HL-60 (cell line): ENCODE measurements around the gene UBE2L6.
"Not testable (repeated sequence)": the region's sequence is repeated elsewhere in the genome, so short reads cannot be mapped to it uniquely, and the experiment has no call there.

Experiments used
- DNase-seq, 2 experiments: peaks; one replicate each; pipeline ENCODE4 v3.0.0-alpha.2; 2010 to 2020; ENCODE audit warnings: low read depth in 1 of 2, low spot score in 1 of 2
- H3K27ac ChIP-seq: fragments of 250-450 bp; sonication (Bioruptor Pico); replicated peaks from 2 replicates; pipeline ENCODE4 v1.5.1; 2020; ENCODE audit warnings: mild to moderate bottlenecking, moderate library complexity
- H3K27me3 ChIP-seq: fragments of 250-450 bp; sonication (Bioruptor Pico); 2 replicates; pipeline ENCODE4 v1.5.1; 2021; ENCODE audit warnings: mild to moderate bottlenecking, moderate library complexity; ENCODE audit not compliant: insufficient read depth, poor library complexity, severe bottlenecking
- H3K4me3 ChIP-seq: replicated peaks from 2 replicates; pipeline ENCODE4 v1.5.1; 2011; ENCODE audit warnings: mild to moderate bottlenecking, control low read depth, low read length; ENCODE audit not compliant: insufficient read depth
- GABPA ChIP-seq: IDR thresholded peaks from 2 replicates; pipeline ENCODE4 v1.6.1; 2012; ENCODE audit warnings: low read depth
- POLR2AphosphoS5 ChIP-seq: IDR thresholded peaks from 2 replicates; pipeline ENCODE4 v1.6.1; 2012; ENCODE audit warnings: low read depth
- SPI1 ChIP-seq: IDR thresholded peaks from 2 replicates; pipeline ENCODE4 v1.6.1; 2012; ENCODE audit warnings: low read depth, mild to moderate bottlenecking, borderline replicate concordance
- TF ChIP-seq, protein P1 (sequence below): IDR thresholded peaks from 2 replicates; pipeline ENCODE4 v1.6.1; 2012; ENCODE audit warnings: low read depth; ENCODE audit not compliant: insufficient replicate concordance
- TF ChIP-seq, protein P2 (sequence below): IDR thresholded peaks from one replicate; pipeline ENCODE4 v1.5.1; 2011; ENCODE audit warnings: low read length, control low read depth, inconsistent platforms; ENCODE audit not compliant: insufficient read depth

The UBE2L6 gene

DNA sequence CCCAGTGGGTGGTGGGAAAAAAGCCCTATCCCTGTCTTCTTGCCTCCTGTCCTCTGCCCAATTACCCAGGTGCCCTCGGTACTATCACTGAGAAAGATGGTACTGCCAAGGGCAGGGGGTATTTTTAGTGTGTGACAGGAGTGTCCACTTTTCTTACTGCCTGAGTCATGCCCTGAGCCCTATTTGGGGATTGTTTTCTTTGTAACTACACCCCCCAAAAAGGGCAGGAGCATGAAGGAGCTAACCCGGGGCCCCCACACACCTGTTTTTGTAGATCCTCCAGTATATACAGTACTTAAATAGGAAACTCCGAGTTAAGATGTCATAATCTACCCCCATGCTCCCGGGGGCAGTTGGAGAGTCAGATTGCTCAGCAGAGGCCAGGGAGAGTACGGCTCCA lies 26.3 kb downstream of the UBE2L6 start:
- Histone ChIP-seq H3K27ac (no peak overlapping the region), H3K4me3 (no peak overlapping the region), H3K27me3 (no peaks in the 10 kb centered on the region)
- DNase-seq: no peak
- TF ChIP-seq POLR2AphosphoS5: no peak
- TF ChIP-seq GABPA: no peak
- TF ChIP-seq, protein P1, sequence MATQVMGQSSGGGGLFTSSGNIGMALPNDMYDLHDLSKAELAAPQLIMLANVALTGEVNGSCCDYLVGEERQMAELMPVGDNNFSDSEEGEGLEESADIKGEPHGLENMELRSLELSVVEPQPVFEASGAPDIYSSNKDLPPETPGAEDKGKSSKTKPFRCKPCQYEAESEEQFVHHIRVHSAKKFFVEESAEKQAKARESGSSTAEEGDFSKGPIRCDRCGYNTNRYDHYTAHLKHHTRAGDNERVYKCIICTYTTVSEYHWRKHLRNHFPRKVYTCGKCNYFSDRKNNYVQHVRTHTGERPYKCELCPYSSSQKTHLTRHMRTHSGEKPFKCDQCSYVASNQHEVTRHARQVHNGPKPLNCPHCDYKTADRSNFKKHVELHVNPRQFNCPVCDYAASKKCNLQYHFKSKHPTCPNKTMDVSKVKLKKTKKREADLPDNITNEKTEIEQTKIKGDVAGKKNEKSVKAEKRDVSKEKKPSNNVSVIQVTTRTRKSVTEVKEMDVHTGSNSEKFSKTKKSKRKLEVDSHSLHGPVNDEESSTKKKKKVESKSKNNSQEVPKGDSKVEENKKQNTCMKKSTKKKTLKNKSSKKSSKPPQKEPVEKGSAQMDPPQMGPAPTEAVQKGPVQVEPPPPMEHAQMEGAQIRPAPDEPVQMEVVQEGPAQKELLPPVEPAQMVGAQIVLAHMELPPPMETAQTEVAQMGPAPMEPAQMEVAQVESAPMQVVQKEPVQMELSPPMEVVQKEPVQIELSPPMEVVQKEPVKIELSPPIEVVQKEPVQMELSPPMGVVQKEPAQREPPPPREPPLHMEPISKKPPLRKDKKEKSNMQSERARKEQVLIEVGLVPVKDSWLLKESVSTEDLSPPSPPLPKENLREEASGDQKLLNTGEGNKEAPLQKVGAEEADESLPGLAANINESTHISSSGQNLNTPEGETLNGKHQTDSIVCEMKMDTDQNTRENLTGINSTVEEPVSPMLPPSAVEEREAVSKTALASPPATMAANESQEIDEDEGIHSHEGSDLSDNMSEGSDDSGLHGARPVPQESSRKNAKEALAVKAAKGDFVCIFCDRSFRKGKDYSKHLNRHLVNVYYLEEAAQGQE: no peak
- TF ChIP-seq, protein P2, sequence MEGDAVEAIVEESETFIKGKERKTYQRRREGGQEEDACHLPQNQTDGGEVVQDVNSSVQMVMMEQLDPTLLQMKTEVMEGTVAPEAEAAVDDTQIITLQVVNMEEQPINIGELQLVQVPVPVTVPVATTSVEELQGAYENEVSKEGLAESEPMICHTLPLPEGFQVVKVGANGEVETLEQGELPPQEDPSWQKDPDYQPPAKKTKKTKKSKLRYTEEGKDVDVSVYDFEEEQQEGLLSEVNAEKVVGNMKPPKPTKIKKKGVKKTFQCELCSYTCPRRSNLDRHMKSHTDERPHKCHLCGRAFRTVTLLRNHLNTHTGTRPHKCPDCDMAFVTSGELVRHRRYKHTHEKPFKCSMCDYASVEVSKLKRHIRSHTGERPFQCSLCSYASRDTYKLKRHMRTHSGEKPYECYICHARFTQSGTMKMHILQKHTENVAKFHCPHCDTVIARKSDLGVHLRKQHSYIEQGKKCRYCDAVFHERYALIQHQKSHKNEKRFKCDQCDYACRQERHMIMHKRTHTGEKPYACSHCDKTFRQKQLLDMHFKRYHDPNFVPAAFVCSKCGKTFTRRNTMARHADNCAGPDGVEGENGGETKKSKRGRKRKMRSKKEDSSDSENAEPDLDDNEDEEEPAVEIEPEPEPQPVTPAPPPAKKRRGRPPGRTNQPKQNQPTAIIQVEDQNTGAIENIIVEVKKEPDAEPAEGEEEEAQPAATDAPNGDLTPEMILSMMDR: no peak
- TF ChIP-seq SPI1: no peak

DNA sequence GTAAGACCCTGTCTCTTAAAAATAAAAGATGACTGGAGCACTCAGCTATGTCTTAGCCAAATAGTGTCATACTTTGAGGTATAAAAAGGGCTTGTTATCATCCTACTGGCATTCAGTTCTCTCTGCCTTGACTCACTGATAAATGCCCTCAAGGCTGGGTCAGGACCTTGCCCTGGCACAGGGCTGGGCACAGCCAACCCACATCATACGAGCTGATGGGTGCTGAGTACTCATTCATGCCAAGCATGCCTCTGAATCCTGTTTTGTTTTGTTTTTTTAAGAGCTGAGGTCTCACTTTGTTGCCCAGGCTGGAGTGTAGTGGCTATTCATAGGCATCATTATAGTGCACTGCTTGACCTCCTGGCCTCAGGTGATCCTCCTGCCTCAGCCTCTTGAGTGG lies 28.1 kb downstream of the UBE2L6 start:
- no peak for DNase-seq
- no peaks in the 10 kb centered on the region for H3K27me3 ChIP-seq
- TF ChIP-seq SPI1 (no peak), POLR2AphosphoS5 (no peak), GABPA (no peak)
- TF ChIP-seq, protein P2: no peak
- TF ChIP-seq, protein P1: no peak
- no peak overlapping the region for H3K27ac ChIP-seq
- no peak overlapping the region for H3K4me3 ChIP-seq

DNA sequence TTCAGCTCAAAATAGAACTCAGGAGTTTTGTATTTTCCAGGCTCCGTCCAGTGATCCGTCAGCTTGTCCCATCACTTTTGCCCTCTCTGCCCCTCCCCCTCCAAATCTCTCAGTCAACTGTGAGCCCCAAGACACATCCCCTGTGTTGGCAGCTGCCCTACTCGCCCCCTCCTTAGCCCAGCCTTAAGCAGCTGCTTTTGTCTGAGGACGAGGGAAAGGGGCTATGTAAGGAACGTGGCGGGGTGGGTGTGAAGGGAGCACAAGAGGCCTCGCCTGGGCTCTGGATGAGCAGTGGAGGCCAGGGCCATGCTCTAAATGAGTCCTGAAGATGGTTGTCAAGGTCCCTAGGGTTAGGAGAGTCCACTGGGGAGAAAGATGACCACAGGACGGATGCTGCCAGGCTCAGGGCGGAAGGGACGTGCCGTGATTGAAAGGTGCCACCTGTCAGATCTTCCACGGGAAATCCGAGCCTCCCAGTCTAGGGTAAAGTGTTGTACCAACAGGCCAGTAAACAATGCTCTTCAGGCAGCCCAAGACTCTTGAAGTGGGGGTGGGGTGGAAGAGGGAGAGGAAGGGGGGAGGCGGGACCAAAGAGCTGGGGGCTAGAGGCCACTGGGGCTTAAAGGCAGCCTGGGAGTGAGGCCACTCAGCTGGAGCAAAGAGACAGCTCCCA lies 30.4 kb downstream of the UBE2L6 start, which contains the start of gene SMTNL1:
SMTNL1 (plus strand) TSS at position 649 of the 673 bp plus-strand sequence. CDS start 5,048 bp downstream, outside the sequence.
- no peak for DNase-seq
- no peak within 1 kb of the TSS for H3K4me3 ChIP-seq
- H3K27ac ChIP-seq: no peak within 1 kb of the TSS
- no peaks in the 10 kb centered on the region for H3K27me3 ChIP-seq
- TF ChIP-seq POLR2AphosphoS5: no peak
- TF ChIP-seq, protein P1: no peak

DNA sequence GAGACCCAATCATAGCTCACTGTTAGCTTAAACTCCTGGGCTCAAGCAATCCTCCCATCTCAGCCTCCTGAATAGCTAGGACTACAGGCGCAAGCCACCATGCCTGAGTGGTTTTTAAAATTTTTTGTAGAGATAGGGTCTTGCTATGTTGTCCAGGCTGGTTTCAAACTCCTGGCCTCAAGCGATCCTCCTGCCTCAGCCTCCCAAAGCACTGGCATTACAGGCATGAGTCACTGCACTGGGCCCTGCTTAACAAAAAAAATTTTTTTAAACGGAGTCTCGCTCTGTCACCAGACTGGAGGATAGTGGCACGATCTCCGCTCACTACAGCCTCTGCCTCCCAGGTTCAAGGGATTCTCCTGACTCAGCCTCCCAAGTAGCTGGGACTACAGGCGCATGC lies 33.0 kb downstream of the UBE2L6 start:
- not testable (repeated sequence) for H3K27ac ChIP-seq, H3K27me3 ChIP-seq, DNase-seq, H3K4me3 ChIP-seq
